GM13976 (cell line): ENCODE data around the gene LCLAT1.

Experiments
- DNase-seq: peaks from one replicate; pipeline ENCODE4 v3.0.0; 2012; ENCODE audit warnings: low spot score
- in situ Hi-C: fragments of 300-500 bp; cut with MboI; formaldehyde crosslinking; loops from one replicate; pipeline ENCODE4 v1.12.0; 2022; ENCODE audit warnings: low sequenced_read_pairs, mixed read lengths, inconsistent platforms; ENCODE audit not compliant: unreplicated experiment
- TF ChIP-seq, protein P1 (sequence below): IDR thresholded peaks from 2 replicates; pipeline ENCODE4 v1.5.1; 2012; ENCODE audit warnings: borderline replicate concordance, mild to moderate bottlenecking; ENCODE audit not compliant: insufficient read depth; ENCODE audit errors: extremely low read depth, missing control alignments, control extremely low read depth

LCLAT1 gene

DNA sequence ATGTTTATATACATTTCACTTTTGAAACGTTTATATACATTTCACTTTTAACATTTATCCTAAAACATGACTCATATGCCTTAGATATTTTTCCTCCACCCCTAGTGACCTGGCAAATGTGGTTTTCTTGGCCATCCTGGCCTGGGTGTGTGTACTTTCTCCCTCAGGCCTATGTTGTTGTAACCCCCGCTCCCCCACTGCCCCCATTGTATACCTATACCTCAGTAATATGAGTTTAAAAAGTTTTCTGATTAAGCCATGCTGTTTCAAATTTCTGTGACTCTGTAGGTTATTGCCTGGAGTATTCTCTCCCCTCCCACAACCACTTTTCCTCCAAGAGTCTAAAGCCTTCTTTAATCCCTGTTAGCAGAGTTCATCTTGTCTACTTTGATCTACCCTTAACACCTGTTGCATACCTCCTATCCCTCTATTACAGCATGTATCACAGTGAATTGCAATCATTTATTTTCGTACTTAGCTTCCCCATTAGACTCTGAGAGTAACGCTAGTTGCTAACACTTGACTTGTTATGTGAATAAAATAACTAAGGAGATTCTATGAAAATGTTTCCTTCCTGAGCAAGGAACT is 67.9 kb downstream of the LCLAT1 start:
- TF ChIP-seq, protein P1, sequence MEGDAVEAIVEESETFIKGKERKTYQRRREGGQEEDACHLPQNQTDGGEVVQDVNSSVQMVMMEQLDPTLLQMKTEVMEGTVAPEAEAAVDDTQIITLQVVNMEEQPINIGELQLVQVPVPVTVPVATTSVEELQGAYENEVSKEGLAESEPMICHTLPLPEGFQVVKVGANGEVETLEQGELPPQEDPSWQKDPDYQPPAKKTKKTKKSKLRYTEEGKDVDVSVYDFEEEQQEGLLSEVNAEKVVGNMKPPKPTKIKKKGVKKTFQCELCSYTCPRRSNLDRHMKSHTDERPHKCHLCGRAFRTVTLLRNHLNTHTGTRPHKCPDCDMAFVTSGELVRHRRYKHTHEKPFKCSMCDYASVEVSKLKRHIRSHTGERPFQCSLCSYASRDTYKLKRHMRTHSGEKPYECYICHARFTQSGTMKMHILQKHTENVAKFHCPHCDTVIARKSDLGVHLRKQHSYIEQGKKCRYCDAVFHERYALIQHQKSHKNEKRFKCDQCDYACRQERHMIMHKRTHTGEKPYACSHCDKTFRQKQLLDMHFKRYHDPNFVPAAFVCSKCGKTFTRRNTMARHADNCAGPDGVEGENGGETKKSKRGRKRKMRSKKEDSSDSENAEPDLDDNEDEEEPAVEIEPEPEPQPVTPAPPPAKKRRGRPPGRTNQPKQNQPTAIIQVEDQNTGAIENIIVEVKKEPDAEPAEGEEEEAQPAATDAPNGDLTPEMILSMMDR: no peak
- in situ Hi-C loops: no loop called here
- DNase-seq: no peak

DNA sequence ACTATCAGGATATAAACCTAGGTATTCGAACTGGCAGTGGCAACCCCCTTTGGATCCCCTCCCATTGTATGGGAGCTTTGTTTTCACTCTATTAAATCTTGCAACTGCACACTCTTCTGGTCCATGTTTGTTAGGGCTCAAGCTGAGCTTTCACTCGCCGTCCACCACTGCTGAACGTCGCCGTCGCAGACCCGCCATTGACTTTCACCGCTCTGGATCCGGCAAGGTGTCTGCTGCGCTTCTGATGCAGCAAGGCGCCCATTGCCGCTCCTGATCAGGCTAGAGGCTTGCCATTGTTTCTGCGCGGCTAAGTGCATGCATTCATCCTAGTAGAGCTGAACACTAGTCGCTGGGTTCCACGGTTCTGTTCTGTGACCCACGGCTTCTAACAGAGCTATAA is 69.1 kb downstream of the LCLAT1 start:
- DNase-seq: no peak
- TF ChIP-seq, protein P1: no peak
- in situ Hi-C loops: no loop called here

DNA sequence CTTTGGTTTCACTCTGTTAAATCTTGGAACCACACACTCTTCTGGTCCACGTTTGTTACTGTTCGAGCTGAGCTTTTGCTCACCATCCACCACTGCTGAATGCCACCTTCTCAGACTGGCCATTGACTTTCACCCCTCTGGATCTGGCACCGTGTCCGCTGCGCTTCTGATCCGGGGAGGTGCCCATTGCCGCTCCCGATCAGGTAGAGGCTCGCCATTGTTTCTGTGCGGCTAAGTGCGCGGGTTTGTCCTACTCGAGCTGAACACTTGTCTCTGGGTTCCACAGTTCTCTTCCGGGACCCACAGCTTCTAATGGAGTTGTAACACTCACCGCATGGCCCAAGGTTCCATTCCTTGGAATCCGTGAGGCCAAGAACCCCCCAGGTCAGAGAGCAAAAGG is 72.8 kb downstream of the LCLAT1 start:
- in situ Hi-C loops: no loop called here
- TF ChIP-seq, protein P1: no peak
- DNase-seq: no peak

DNA sequence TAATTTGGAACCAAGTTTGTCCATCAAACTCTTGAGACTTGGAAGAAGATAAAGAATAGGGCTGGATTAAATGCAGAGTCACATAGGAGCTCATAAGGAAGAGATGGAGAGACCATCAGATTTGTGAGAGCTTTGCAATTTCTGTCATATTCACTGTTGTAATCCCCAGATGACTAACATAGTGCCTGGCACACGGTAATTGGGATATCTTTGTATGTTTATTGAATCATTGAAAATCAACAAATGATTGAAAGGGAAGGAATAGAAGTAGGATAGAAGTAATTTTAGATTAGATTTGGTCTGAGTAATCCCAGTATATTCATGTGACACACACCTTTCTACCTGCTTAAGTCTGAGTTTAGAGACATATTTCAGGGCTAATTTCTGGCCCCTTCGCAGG is 75.4 kb downstream of the LCLAT1 start:
- TF ChIP-seq, protein P1: no peak
- in situ Hi-C loops: no loop called here
- no peak for DNase-seq

DNA sequence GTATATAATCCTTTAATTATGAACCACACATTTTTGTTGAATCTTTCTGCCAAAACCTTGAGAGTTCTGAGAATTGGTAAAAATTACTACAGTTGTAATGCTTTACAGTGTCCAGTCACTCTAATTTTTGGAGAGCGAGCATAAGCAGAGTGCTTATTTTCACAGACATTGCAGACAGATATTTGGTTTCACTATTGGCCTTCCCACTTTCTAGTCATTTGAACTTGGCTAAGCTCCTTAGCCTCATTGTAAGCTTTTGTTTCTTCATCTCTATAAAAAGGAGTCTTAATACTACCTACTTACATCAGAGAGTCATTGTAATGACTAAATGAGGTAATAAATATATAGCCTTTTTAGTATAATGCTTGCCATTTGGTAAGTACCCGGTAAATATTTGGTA is 80.4 kb downstream of the LCLAT1 start:
- in situ Hi-C loops: no loop called here
- TF ChIP-seq, protein P1: no peak
- no peak for DNase-seq

DNA sequence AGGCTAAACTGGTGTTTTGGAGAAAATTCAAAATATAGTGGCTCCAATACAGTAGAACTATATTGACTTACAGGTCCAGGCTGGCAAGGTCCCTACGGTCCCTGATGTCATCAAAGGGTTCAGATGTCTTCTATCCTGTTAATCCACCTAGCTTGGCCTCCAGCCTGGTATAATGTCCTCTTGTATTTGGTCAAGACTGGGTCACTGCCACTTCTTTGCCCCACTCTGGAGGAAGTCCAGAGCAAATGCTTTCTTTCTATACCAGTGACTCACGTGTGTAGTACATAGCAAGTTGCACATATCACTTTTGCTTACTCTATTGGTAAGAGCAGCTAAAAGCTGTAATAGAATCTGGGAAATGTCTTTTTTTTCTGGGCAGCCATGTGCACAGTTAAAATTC is 80.8 kb downstream of the LCLAT1 start:
- TF ChIP-seq, protein P1: no peak
- no peak for DNase-seq
- in situ Hi-C loops: no loop called here
